Mononuclear cell (primary cell): ENCODE data around the gene GRM1. TPM values are rescaled to one million over a fixed set of nuclear protein-coding genes. Genes with fewer than 3 reads are reported as not detected.
"Not testable (repeated sequence)": the region's sequence is repeated elsewhere in the genome, so short reads cannot be mapped to it uniquely, and the experiment has no call there.

Experiments used
- H3K27me3 ChIP-seq: 2 replicates; pipeline ENCODE4 v1.6.0; 2011; ENCODE audit warnings: low read length, control low read depth; ENCODE audit not compliant: insufficient read depth
- H3K4me1 ChIP-seq: 2 replicates; pipeline ENCODE4 v1.5.1; 2011; ENCODE audit warnings: mild to moderate bottlenecking, low read length, control low read depth; ENCODE audit not compliant: insufficient read depth
- H3K4me3 ChIP-seq: 2 replicates; pipeline ENCODE4 v1.5.1; 2011; ENCODE audit warnings: mild to moderate bottlenecking, low read length, moderate library complexity
- H3K9me3 ChIP-seq: 2 replicates; pipeline ENCODE4 v1.5.1; 2011; ENCODE audit warnings: low read depth, mild to moderate bottlenecking, control low read depth, low read length
- total RNA-seq: library from RNA; depleted of rRNA; stranded (reverse); fragments of >200 nt; gene quantifications from one replicate; pipeline ENCODE4 v1.2.3, GENCODE V29; 2012

GRM1 gene
- total RNA-seq, 1 donor = not detected

- H3K4me3 ChIP-seq = no peak overlapping the region
- H3K9me3 ChIP-seq = no peaks in the 10 kb centered on the region
- no peaks in the 10 kb centered on the region for H3K4me1 ChIP-seq
- H3K27me3 ChIP-seq = no peaks in the 10 kb centered on the region
These were observed 165.6 kb downstream of the GRM1 start for GRCh38 chr6:146194434-146194833.

GRCh38 chr6:146200176-146200575, 171.3 kb downstream of the GRM1 start:
- H3K27me3 ChIP-seq = no peaks in the 10 kb centered on the region
- H3K4me1 ChIP-seq = no peaks in the 10 kb centered on the region
- H3K4me3 ChIP-seq = no peak overlapping the region
- no peaks in the 10 kb centered on the region for H3K9me3 ChIP-seq

DNA sequence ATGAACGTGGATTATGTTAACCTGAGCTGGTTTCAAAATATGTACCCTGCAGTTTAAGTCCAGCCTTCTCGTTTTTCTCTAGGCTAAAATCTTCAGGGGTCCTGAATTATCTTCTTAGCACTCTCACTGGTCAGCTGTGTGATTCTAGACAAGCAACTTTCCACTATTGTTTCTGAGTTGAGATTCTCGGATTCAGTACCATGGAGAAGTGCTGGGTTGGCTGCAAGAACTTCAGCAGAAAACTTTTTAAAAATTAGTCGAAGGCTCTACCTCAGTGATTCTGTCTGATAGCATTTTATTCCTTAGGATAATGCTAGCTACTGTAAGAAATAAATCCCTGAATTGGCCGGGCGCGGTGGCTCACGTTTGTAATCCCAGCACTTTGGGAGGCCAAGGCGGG, 173.7 kb downstream of the GRM1 start:
- Histone ChIP-seq H3K27me3 (no peaks in the 10 kb centered on the region), H3K4me3 (no peak overlapping the region), H3K9me3 (no peaks in the 10 kb centered on the region)

GRCh38 chr6:146209942-146210341, 181.1 kb downstream of the GRM1 start:
- Histone ChIP-seq H3K4me1 (no peaks in the 10 kb centered on the region), H3K4me3 (no peak overlapping the region), H3K9me3 (no peaks in the 10 kb centered on the region), H3K27me3 (no peaks in the 10 kb centered on the region)

More for the DNA sequence above, 173.7 kb downstream of the GRM1 start:
- no peaks in the 10 kb centered on the region for H3K4me1 ChIP-seq

DNA sequence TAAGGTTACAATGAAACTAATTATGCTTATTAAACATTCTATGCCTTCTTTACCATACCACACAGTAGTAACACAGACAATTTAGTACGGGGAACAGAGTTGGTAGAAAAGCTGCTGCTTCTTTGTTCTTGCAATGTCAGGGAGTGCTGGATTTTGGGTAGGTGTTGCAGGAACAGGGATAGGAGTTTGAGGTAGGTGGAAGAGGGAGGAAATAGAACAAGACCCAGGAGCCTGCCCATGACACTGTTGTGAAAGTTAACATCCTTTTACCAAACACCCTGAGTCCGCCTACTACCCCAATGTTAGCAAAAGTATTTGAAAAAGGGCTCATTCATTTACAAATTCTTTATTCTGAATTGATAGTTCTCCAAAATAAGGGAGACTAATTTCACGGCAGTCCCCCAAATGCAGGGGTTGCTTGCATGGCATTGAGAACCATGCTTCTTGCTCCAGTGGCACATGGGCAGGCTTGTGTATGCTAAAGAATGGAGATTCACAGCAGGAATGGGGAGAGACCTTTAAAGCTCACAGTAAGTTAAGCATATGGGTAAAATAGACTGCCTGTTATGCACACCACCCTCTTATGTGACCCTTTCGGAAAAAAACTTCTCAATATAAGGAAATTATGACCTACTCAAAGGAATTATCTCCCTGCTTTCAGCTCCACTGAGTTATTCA, 181.7 kb downstream of the GRM1 start:
- Histone ChIP-seq H3K4me1 (no peaks in the 10 kb centered on the region), H3K27me3 (no peaks in the 10 kb centered on the region), H3K9me3 (no peaks in the 10 kb centered on the region), H3K4me3 (no peak overlapping the region)

- Histone ChIP-seq H3K9me3 (no peaks in the 10 kb centered on the region), H3K27me3 (no peaks in the 10 kb centered on the region), H3K4me3 (no peak overlapping the region), H3K4me1 (no peaks in the 10 kb centered on the region)
These were observed 182.8 kb downstream of the GRM1 start for GRCh38 chr6:146211646-146212045.

DNA sequence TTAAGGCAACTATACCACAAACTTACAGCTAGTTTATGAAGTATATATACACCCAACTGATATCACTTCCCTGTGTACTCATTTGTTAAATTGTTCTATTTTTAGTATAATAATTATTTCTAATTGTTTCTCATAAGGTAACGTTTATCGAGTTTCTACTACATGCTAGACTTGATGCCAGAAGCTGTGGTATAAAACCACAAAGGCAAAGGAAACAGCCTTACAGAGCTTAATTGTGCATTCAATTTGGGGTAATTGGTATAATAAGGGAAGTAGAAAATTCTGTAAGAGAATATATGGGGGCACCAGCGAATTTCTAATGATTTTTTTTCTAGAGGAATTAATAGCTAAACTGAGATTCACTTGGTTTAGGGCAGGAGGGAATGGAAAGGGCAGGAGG, 183.9 kb downstream of the GRM1 start:
- no peak overlapping the region for H3K4me3 ChIP-seq
- H3K27me3 ChIP-seq = no peaks in the 10 kb centered on the region
- no peaks in the 10 kb centered on the region for H3K9me3 ChIP-seq
- no peaks in the 10 kb centered on the region for H3K4me1 ChIP-seq

- Histone ChIP-seq H3K9me3 (no peaks in the 10 kb centered on the region), H3K4me3 (no peak overlapping the region), H3K4me1 (no peaks in the 10 kb centered on the region), H3K27me3 (no peaks in the 10 kb centered on the region)
These were observed 190.2 kb downstream of the GRM1 start for GRCh38 chr6:146219101-146219500.

DNA sequence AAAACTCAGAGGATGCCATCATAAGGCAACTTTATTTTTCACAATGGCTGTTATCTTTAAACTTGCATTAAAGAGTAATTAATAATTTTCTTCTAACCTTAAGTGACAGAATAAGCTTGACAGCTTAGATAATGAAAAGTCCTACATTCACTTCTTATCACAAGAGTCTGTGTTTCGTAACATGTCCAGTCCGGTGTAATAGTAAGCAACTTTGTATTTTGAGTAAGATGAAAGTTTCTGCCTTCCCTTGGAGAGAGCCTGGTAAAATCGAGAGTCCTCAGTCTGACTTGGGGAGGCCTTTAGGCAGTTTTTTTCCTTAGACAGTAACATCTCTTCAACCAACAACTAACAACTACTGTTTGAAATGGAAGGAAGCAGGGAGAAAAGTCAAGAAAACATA, 195.6 kb downstream of the GRM1 start:
- no peaks in the 10 kb centered on the region for H3K9me3 ChIP-seq
- H3K4me1 ChIP-seq = no peaks in the 10 kb centered on the region

DNA sequence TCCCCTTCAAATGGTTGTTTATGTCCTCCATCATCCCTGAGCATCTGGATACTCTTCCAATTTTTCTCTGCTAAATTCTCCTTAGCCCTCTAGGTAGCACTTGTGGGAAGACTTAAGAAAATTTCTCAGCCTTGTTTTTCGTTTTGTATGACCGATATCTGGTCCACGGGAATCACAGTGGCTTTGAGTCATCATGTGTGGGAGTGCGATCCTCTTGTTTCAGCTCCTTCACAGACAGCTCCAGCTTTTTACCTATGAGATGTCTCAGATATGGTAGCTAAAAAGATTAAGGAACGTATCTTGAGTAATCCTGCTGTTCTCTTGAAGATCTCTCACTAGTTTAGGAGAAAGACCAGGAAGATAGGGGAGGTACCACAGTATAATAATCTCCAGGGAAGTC, 196.1 kb downstream of the GRM1 start:
- Histone ChIP-seq H3K27me3 (no peaks in the 10 kb centered on the region), H3K9me3 (no peaks in the 10 kb centered on the region), H3K4me1 (no peaks in the 10 kb centered on the region), H3K4me3 (no peak overlapping the region)

More for the DNA sequence above, 195.6 kb downstream of the GRM1 start:
- Histone ChIP-seq H3K4me3 (no peak overlapping the region), H3K27me3 (no peaks in the 10 kb centered on the region)

GRCh38 chr6:146240322-146240721, 211.5 kb downstream of the GRM1 start:
- Histone ChIP-seq H3K9me3 (no peaks in the 10 kb centered on the region), H3K27me3 (no peaks in the 10 kb centered on the region), H3K4me3 (no peak overlapping the region), H3K4me1 (no peaks in the 10 kb centered on the region)

DNA sequence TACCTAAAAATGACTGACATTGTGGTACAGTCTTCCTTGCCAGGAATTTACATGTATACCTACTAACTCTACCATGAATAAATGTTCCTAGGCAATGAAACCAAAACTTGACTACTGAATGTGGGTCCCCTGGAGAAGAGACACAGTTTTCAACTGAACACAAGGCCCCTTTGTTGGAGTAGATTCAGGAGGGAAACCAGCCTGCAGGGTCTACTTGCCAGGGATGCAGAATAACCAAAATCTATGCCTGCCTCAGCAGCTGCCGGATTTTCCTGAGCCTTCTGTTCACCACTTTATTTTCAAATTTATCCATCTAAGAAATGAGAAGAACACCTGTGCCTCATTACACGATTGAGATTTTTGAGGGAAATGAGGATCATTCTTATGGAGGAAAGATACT, 211.9 kb downstream of the GRM1 start:
- Histone ChIP-seq H3K27me3 (no peaks in the 10 kb centered on the region), H3K4me3 (no peak overlapping the region), H3K9me3 (no peaks in the 10 kb centered on the region), H3K4me1 (no peaks in the 10 kb centered on the region)

GRCh38 chr6:146243646-146244045, 214.8 kb downstream of the GRM1 start:
- not testable (repeated sequence) for H3K9me3 ChIP-seq, H3K4me3 ChIP-seq, H3K27me3 ChIP-seq, H3K4me1 ChIP-seq

DNA sequence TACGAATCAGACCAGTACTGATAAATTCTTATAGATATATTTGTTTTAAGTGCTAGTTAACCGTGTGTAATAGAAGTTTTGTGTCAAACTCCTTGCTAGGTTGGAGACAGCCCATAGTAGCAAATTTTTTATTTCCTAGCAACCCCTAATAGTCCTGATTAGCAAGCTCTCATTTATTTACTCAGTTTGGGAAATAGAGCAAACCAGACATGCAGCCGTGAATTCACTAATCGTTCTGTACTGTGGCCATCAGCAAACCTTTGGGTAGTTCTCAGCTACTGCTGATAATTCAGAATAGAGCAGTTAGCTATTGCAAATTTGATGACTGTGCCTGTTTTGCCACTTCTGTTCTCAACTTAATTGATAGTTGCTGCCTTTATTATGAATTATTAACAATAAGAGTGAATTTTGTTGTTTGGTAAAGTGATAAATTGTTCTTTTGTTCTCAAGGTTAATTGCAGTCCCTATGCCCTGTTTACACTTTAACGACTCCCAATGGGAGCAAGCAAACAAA, 215.8 kb downstream of the GRM1 start:
- Histone ChIP-seq H3K27me3 (no peaks in the 10 kb centered on the region), H3K4me3 (no peak overlapping the region)

DNA sequence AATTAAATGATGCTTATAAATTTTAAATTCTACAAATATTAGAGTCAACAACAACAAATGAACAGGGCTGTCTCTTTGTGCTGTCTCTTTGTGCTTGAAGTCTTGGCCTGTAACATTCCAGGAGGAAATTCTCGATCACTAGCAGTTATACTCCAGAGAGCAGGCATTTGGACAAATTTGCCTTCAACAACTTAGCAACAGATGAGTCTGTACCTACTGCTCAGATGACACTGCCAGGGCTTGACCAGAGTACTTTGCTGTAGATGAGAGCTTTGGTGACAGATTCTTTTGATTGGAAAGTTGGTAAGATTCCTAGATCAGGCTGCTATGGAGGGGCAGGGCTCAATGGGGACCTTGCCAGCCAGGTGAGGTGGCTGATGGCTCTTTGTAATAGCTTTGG, 217.2 kb downstream of the GRM1 start:
- no peaks in the 10 kb centered on the region for H3K9me3 ChIP-seq
- no peaks in the 10 kb centered on the region for H3K27me3 ChIP-seq
- H3K4me1 ChIP-seq = no peaks in the 10 kb centered on the region
- no peak overlapping the region for H3K4me3 ChIP-seq

More for the DNA sequence above, 215.8 kb downstream of the GRM1 start:
- Histone ChIP-seq H3K9me3 (no peaks in the 10 kb centered on the region), H3K4me1 (no peaks in the 10 kb centered on the region)

GRCh38 chr6:146253691-146254090, 224.8 kb downstream of the GRM1 start:
- H3K4me3 ChIP-seq = no peak overlapping the region
- no peaks in the 10 kb centered on the region for H3K4me1 ChIP-seq
- no peaks in the 10 kb centered on the region for H3K27me3 ChIP-seq
- no peaks in the 10 kb centered on the region for H3K9me3 ChIP-seq
